Hepatocyte (in vitro differentiated cells): ENCODE data around the gene ACTR5. TPM values are rescaled to one million over a fixed set of nuclear protein-coding genes. Genes with fewer than 3 reads are reported as not detected.

ENCODE experiments used
- DNase-seq: peaks from one replicate; pipeline ENCODE4 v3.0.0-alpha.2; 2016; ENCODE audit warnings: low spot score
- H2AFZ ChIP-seq: fragments of 200-600 bp; sonication (generic); 2 replicates; pipeline ENCODE4 v1.6.0; 2016; ENCODE audit warnings: antibody characterized with exemption, mild to moderate bottlenecking
- H3K27ac ChIP-seq: fragments of 200-600 bp; sonication (generic); 2 replicates; pipeline ENCODE4 v1.5.1; 2016; ENCODE audit warnings: mild to moderate bottlenecking
- H3K27me3 ChIP-seq: fragments of 200-600 bp; sonication (generic); 2 replicates; pipeline ENCODE4 v1.6.1; 2016
- H3K36me3 ChIP-seq: fragments of 200-600 bp; sonication (generic); replicated peaks from 2 replicates; pipeline ENCODE4 v1.5.1; 2016; ENCODE audit warnings: low read depth; ENCODE audit not compliant: insufficient read depth
- H3K4me1 ChIP-seq: fragments of 200-600 bp; sonication (generic); 2 replicates; pipeline ENCODE4 v1.5.1; 2016; ENCODE audit warnings: mild to moderate bottlenecking, moderate library complexity; ENCODE audit not compliant: insufficient read depth
- H3K4me2 ChIP-seq: fragments of 200-600 bp; sonication (generic); 2 replicates; pipeline ENCODE4 v1.6.0; 2016
- H3K4me3 ChIP-seq: fragments of 200-600 bp; sonication (generic); 2 replicates; pipeline ENCODE4 v1.5.1; 2016; ENCODE audit warnings: mild to moderate bottlenecking
- H3K79me2 ChIP-seq: fragments of 200-600 bp; sonication (generic); 2 replicates; pipeline ENCODE4 v1.6.0; 2017; ENCODE audit warnings: mild to moderate bottlenecking
- H3K9me2 ChIP-seq: fragments of 200-600 bp; sonication (generic); replicated peaks from 2 replicates; pipeline ENCODE4 v1.6.0; 2017; ENCODE audit warnings: mild to moderate bottlenecking; ENCODE audit not compliant: insufficient read depth
- H3K9me3 ChIP-seq: fragments of 200-600 bp; sonication (generic); 2 replicates; pipeline ENCODE4 v1.5.1; 2016; ENCODE audit warnings: low read depth, mild to moderate bottlenecking
- H4K20me1 ChIP-seq: fragments of 200-600 bp; sonication (generic); 2 replicates; pipeline ENCODE4 v1.6.0; 2016; ENCODE audit warnings: mild to moderate bottlenecking; ENCODE audit not compliant: insufficient read depth, poor library complexity, severe bottlenecking
- EZH2 ChIP-seq: fragments of 200-600 bp; sonication (generic); IDR thresholded peaks from 2 replicates; pipeline ENCODE4 v1.6.1; 2016; ENCODE audit warnings: antibody characterized with exemption, mild to moderate bottlenecking, borderline replicate concordance
- EZH2phosphoT487 ChIP-seq: fragments of 200-600 bp; sonication (generic); IDR thresholded peaks from one replicate; pipeline ENCODE4 v1.6.1; 2018; ENCODE audit warnings: antibody characterized with exemption, mild to moderate bottlenecking, low read depth, moderate library complexity; ENCODE audit not compliant: unreplicated experiment, severe bottlenecking
- WGBS: methylation state at CpG from one replicate; pipeline ENCODE4 v1.1.6; 2016; ENCODE audit warnings: low lambda C conversion rate; ENCODE audit errors: missing lambda C conversion rate; 5-methylcytosine and 5-hydroxymethylcytosine counted together
- polyA plus RNA-seq: library from polyadenylated mRNA; unstranded; fragments of >200 nt; fragmentation: Nextera tagmentation; extraction: Ambion mirVana; gene quantifications from 2 replicates; pipeline ENCODE4 v1.2.1, GENCODE V29; 2016
- total RNA-seq: library from RNA; depleted of rRNA; stranded (reverse); fragments of >200 nt; gene quantifications from 2 replicates; pipeline ENCODE4 v1.2.3, GENCODE V29; 2014
- TF ChIP-seq, protein P1 (sequence below): fragments of 200-600 bp; sonication (generic); IDR thresholded peaks from 2 replicates; pipeline ENCODE4 v1.5.1; 2016; ENCODE audit warnings: antibody characterized with exemption, mild to moderate bottlenecking; ENCODE audit not compliant: poor library complexity

The ACTR5 gene
- total and polyA plus RNA-seq, 2 experiments from 2014 or later: 8.5 to 10.1 TPM

DNA sequence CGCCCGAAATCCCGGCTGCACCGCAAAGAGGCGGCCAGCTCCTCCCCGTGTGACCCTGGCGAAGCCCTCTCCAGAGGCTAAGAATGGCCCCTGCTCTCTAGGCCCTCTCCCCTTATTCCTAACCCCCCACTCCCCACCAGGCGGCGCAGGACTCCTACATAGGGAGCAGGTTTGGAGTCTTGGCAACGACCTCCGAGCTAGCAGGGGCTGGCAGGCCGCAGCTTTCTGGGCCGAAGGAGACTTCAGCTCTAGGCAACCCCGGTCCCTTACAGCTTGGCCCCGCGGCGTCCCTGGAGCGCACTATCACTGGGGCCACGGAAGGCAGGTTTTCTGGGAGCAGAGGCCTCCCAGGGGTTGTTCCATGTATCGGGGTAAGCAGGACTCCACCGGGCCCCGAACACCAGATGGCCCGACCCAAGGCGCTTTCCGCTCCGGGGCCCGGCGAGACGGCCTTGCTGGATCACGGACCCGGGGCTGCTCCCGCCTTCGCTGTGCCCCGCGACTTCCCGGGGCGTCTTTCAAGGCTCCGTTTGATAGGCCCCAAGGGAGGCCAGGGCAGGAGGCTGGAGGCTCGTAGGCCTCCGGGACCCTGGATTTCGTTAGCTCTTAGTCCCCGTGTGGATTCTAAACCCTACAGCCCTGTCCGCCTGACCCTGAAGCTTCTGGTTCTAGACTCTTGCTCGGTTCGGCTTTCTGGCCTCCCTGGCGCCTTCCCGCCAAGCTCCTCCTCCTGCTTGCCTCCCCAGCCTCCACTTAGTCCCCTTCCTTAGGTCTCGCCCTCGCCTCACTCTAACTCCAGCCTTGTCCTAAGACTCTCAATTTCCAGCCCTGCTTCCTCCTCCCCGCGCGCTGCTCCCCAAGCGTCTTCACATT lies 22.1 kb upstream of the ACTR5 start:
- H2AFZ ChIP-seq: no peak overlapping the region

DNA sequence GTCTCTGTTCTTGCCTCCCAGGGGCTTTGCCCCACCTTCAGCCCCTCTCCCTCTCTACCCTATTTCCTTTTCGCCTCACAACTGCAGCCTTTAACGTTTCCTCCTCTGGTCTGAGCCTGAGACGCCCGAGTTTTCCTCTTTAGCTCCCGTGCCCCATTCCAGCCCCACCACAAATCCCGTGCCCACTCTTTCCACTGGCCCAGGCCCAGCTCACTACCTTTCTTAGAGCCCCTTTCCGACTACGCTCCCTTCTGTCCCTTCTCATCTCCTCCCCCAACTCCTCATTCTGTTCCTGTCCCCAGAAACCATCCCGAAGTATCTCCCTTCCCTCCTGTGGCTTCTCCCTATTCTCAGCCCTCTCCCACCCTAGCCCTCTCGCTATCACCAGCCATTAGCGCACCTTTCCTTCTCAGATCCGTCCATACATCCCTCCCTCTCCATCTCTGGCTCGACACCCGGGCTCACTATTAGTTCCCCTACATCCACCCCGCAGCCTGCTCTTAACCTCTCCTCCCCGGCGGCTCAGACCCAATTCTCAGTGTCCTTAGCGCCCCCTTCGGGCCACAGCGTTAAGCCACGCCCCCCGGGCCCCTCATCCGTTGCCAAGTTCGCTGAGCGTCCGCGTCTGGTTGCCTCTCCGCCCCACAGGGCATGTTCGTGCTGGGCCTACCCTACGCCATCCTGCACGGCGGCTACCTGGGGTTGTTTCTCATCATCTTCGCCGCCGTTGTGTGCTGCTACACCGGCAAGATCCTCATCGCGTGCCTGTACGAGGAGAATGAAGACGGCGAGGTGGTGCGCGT lies 21.3 kb upstream of the ACTR5 start:
- Histone ChIP-seq H3K9me2 (no peaks in the 10 kb centered on the region), H3K9me3 (no peaks in the 10 kb centered on the region), H4K20me1 (no peaks in the 10 kb centered on the region), H3K4me1 (peaks cover 9% of the 10 kb centered on the region), H2AFZ (no peak overlapping the region), H3K27ac (no peak overlapping the region), H3K4me2 (no peak overlapping the region), H3K27me3 (peaks cover 98% of the 10 kb centered on the region), H3K36me3 (no peaks in the 10 kb centered on the region), H3K4me3 (no peak overlapping the region), H3K79me2 (no peaks in the 10 kb centered on the region)
- 3% methylated on average over 42 of the region's 43 CpGs for WGBS
- peak; percentile 64 for TF ChIP-seq EZH2phosphoT487
- peak; percentile 74 for TF ChIP-seq EZH2
- TF ChIP-seq, protein P1, sequence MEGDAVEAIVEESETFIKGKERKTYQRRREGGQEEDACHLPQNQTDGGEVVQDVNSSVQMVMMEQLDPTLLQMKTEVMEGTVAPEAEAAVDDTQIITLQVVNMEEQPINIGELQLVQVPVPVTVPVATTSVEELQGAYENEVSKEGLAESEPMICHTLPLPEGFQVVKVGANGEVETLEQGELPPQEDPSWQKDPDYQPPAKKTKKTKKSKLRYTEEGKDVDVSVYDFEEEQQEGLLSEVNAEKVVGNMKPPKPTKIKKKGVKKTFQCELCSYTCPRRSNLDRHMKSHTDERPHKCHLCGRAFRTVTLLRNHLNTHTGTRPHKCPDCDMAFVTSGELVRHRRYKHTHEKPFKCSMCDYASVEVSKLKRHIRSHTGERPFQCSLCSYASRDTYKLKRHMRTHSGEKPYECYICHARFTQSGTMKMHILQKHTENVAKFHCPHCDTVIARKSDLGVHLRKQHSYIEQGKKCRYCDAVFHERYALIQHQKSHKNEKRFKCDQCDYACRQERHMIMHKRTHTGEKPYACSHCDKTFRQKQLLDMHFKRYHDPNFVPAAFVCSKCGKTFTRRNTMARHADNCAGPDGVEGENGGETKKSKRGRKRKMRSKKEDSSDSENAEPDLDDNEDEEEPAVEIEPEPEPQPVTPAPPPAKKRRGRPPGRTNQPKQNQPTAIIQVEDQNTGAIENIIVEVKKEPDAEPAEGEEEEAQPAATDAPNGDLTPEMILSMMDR: peak; percentile 23
- no peak for DNase-seq

More for the DNA sequence above, 22.1 kb upstream of the ACTR5 start:
- Histone ChIP-seq H3K27ac (no peak overlapping the region), H3K4me2 (no peak overlapping the region), H3K9me2 (no peaks in the 10 kb centered on the region), H3K36me3 (no peaks in the 10 kb centered on the region), H3K9me3 (no peaks in the 10 kb centered on the region), H4K20me1 (no peaks in the 10 kb centered on the region), H3K4me1 (peaks cover 7% of the 10 kb centered on the region), H3K27me3 (peaks cover 99% of the 10 kb centered on the region), H3K4me3 (no peak overlapping the region), H3K79me2 (no peaks in the 10 kb centered on the region)
- 11% methylated on average over 52 of the region's 53 CpGs for WGBS
- TF ChIP-seq EZH2phosphoT487: no peak
- TF ChIP-seq, protein P1: peak; percentile 24
- DNase-seq: peak; percentile 48

DNA sequence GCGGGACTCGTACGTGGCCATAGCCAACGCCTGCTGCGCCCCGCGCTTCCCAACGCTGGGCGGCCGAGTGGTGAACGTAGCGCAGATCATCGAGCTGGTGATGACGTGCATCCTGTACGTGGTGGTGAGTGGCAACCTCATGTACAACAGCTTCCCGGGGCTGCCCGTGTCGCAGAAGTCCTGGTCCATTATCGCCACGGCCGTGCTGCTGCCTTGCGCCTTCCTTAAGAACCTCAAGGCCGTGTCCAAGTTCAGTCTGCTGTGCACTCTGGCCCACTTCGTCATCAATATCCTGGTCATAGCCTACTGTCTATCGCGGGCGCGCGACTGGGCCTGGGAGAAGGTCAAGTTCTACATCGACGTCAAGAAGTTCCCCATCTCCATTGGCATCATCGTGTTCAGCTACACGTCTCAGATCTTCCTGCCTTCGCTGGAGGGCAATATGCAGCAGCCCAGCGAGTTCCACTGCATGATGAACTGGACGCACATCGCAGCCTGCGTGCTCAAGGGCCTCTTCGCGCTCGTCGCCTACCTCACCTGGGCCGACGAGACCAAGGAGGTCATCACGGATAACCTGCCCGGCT lies 20.6 kb upstream of the ACTR5 start:
- TF ChIP-seq EZH2: no peak
- TF ChIP-seq EZH2phosphoT487: no peak
- TF ChIP-seq, protein P1: no peak
- no peak overlapping the region for H3K4me2 ChIP-seq

More for the DNA sequence above, 20.6 kb upstream of the ACTR5 start:
- DNase-seq: no peak
- Histone ChIP-seq H3K4me3 (no peak overlapping the region), H3K9me3 (no peaks in the 10 kb centered on the region), H2AFZ (no peak overlapping the region), H3K27ac (no peak overlapping the region), H3K27me3 (peaks cover 98% of the 10 kb centered on the region), H3K4me1 (peaks cover 9% of the 10 kb centered on the region), H3K36me3 (no peaks in the 10 kb centered on the region), H4K20me1 (no peaks in the 10 kb centered on the region), H3K9me2 (no peaks in the 10 kb centered on the region), H3K79me2 (no peaks in the 10 kb centered on the region)
- WGBS: 7% methylated on average over 46 of the region's 46 CpGs
